Heart right ventricle (tissue), 16 donors: Measurements from ENCODE around the gene TMEM132D. TPM values are rescaled to one million over a fixed set of nuclear protein-coding genes. Genes with fewer than 3 reads are reported as not detected.

Experiments
- ATAC-seq, 8 donors: fragments of 200-7000 bp; cut with Tn5 transposase; one replicate each; pipeline ENCODE4 v1.9.1; 2020; ENCODE audit warnings: mild to moderate bottlenecking in 8 of 8, moderate library complexity in 8 of 8, moderate number of reproducible peaks in 1 of 8
- DNase-seq, 2 donors: peaks; one replicate each; pipeline ENCODE4 v3.0.0-alpha.2; 2020
- H3K27ac ChIP-seq, 10 donors: fragments of 200-600 bp; sonication (generic) in 2 of 10; one replicate each; pipeline versions ENCODE4 v1.5.0 to v1.8.0; 2020 to 2022; ENCODE audit warnings: mild to moderate bottlenecking in 3 of 10
- H3K27me3 ChIP-seq, 7 donors: fragments of 200-600 bp; one replicate each; pipeline ENCODE4 v1.8.0; 2021 to 2022; ENCODE audit warnings: mild to moderate bottlenecking in 2 of 7
- H3K36me3 ChIP-seq, 9 donors: fragments of 200-600 bp; sonication (generic) in 1 of 9; one replicate each; pipeline versions ENCODE4 v1.5.0 to v1.8.0; 2020 to 2022; ENCODE audit warnings: mild to moderate bottlenecking in 2 of 9
- H3K4me1 ChIP-seq, 9 donors: fragments of 200-600 bp; sonication (generic) in 1 of 9; one replicate each; pipeline versions ENCODE4 v1.5.0 to v1.8.0; 2020 to 2022; ENCODE audit warnings: mild to moderate bottlenecking in 4 of 9
- H3K4me3 ChIP-seq, 10 donors: fragments of 200-600 bp; sonication (generic) in 2 of 10; one replicate each; pipeline versions ENCODE4 v1.5.0 to v1.8.0; 2020 to 2022; ENCODE audit warnings: mild to moderate bottlenecking in 7 of 10, moderate library complexity in 2 of 10
- H3K9me3 ChIP-seq, 11 donors: fragments of 200-600 bp in 10 of 11; sonication (generic) in 2 of 11; one replicate each; pipeline versions ENCODE4 v1.5.0 to v1.8.0; 2013 to 2022; ENCODE audit warnings: mild to moderate bottlenecking in 2 of 11, control low read depth in 1 of 11, moderate library complexity in 1 of 11
- WGBS, 2 donors: extraction: QIAGEN DNeasy Blood & Tissue Kit; methylation state at CpG; one replicate each; pipeline ENCODE4 v1.1.7; 2013; ENCODE audit warnings: inconsistent platforms in 1 of 2; 5-methylcytosine and 5-hydroxymethylcytosine counted together
- intact Hi-C, 10 donors: fragments of 100-400 bp; cut with DNase I; formaldehyde crosslinking; loops; one replicate each; pipeline versions ENCODE4 v1.11.1 to v1.14.2; 2022
- polyA plus RNA-seq, 2 donors: library from polyadenylated mRNA; stranded (reverse); fragments of 200-250 nt; gene quantifications; one replicate each; pipeline ENCODE4 v1.2.3, GENCODE V29; 2013
- total RNA-seq, 10 donors: library from RNA; stranded (reverse); fragmentation: NEBNext Ultra II Directional in 3 of 10; extraction: Animal tissue kit (Norgen Biotek cat#: 25700) in 3 of 10; gene quantifications; one replicate each; pipeline versions ENCODE4 v1.2.1 to v1.2.4, GENCODE V29; 2021 to 2023
- TF ChIP-seq, protein P1 (sequence below), 9 donors: fragments of 200-600 bp; sonication (generic) in 2 of 9; IDR thresholded peaks; one replicate each; pipeline versions ENCODE4 v1.5.0 to v1.8.0; 2021 to 2022; ENCODE audit warnings: antibody characterized with exemption in 9 of 9, mild to moderate bottlenecking in 5 of 9, moderate library complexity in 1 of 9
- donor health status: Arrhythmogenic right ventricular cardiomyopathy.
- donor health status: ischemic (EF 13 %, LVEDD 7.1; RV severe dilation, severe dysfunction).
- donor health status: healthy with polysubstance abuse.
- donor health status: DM: no; HTN: yes; CAD: no.
- donor health status: DM: no; HTN: no; CAD: no.
- donor health status: ischemic (EF 25% LVEDD 6.9; RV normal size, moderate dysfunction).
- donor health status: ischemic (EF 25% LVEDD 5.7; RV mildly dilated, moderate dysfunction).
- donor health status: healthy.
- donor health status: DM: yes; HTN: yes; CAD: no.
- donor health status: Ischemic cardiomyopathy.
- donor health status: ischemic (EF 35%, LVEDD 5.7; RV mildly dilated, moderate dysfunction).
- donor health status: nonischemic (EF 11% LVEDD 7.7; RV severe dilation, severe dysfunction).
- donor health status: DM: yes; HTN: yes; CAD: no.
- donor health status: PGD.
- donor health status: ischemic (EF 29% LVEDD 5.4; RV normal size, mild dysfunction).
- donor health status: nonischemic (EF 23%, LVEDD 6.1; RV moderate dilation, normal function).

TMEM132D gene
- total and polyA plus RNA-seq, 12 donors, result not detected

DNA sequence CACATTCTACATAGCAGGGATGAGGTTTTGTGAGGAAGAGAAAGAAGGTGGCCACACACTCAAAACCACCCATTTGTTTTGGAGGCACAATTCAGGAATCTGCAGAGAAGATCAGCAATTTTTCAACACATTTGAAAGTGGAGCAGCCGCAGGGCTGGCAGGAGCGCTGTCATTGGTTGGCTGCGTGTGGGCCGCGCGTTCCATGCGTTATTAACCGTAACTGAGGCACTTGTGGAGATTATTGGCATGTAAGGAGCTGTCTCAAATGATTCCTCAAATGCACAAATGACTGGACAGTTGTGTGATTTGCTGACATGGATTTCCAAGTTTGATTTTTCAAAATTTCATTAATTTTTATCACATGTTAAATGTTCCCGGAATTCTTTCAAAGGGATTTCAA is 318.5 kb downstream of the TMEM132D start:
- Histone ChIP-seq H3K27me3 (no peaks in the 10 kb centered on the region), H3K9me3 (peaks cover 0 to 25% (median 0%) of the 10 kb centered on the region in 11 donors), H3K27ac (no peak overlapping the region), H3K4me3 (no peak overlapping the region), H3K4me1 (no peaks in the 10 kb centered on the region), H3K36me3 (no peaks in the 10 kb centered on the region)
- intact Hi-C loops, result no loop called here
- ATAC-seq, result no peak
- TF ChIP-seq, protein P1, sequence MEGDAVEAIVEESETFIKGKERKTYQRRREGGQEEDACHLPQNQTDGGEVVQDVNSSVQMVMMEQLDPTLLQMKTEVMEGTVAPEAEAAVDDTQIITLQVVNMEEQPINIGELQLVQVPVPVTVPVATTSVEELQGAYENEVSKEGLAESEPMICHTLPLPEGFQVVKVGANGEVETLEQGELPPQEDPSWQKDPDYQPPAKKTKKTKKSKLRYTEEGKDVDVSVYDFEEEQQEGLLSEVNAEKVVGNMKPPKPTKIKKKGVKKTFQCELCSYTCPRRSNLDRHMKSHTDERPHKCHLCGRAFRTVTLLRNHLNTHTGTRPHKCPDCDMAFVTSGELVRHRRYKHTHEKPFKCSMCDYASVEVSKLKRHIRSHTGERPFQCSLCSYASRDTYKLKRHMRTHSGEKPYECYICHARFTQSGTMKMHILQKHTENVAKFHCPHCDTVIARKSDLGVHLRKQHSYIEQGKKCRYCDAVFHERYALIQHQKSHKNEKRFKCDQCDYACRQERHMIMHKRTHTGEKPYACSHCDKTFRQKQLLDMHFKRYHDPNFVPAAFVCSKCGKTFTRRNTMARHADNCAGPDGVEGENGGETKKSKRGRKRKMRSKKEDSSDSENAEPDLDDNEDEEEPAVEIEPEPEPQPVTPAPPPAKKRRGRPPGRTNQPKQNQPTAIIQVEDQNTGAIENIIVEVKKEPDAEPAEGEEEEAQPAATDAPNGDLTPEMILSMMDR (IDR thresholded peaks at IDR 0.05), result no peak
- 92 to 93% methylated on average over 9 of the region's 9 CpGs for WGBS, 2 donors
- DNase-seq, result no peak

GRCh38 chr12:129579879-129580278 is 323.9 kb downstream of the TMEM132D start:
- no peaks in the 10 kb centered on the region for H3K4me1 ChIP-seq
- no peaks in the 10 kb centered on the region for H3K27me3 ChIP-seq
- no peak overlapping the region for H3K27ac ChIP-seq
- TF ChIP-seq, protein P1 (IDR thresholded peaks at IDR 0.05), result no peak
- no peaks in the 10 kb centered on the region for H3K36me3 ChIP-seq
- ATAC-seq (no peak), DNase-seq (no peak)
- H3K9me3 ChIP-seq, result peaks cover 0 to 2% (median 0%) of the 10 kb centered on the region in 11 donors
- no peak overlapping the region for H3K4me3 ChIP-seq
- intact Hi-C loops, result no loop called here
- 81 to 90% methylated on average over 5 of the region's 5 CpGs for WGBS, 2 donors

DNA sequence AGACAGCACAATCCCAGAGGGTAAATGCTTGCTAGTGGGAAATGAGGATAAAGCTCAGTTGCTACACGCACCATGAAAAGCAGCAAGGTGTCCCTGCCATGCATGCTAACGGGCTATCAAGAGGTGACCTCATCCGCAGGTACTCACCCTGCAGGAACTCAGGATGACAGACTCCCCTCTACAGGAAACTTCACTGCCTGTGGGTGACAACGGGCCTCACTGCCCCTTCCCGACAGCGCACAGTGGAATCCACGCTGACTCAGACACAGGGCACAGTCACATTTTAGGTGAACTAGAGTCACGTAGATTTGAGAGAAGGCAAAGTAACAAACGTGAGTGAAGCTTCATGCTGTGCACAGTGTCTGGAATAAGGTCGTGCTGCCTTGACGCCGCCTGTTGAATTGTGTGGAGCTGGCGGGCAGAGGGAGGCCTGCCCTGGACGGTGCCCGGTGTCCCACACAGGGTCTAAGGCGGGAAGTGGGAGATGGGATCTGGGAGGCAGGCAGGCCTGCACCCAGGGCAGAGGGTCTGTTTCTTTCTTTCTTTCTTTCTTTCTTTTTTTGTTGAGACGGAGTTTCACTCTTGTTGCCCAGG is 331.8 kb downstream of the TMEM132D start:
- DNase-seq (no peak), ATAC-seq (no peak)
- H3K4me1 ChIP-seq, result no peaks in the 10 kb centered on the region
- H3K27me3 ChIP-seq, result no peaks in the 10 kb centered on the region
- H3K9me3 ChIP-seq, result peaks cover 0 to 15% (median 0%) of the 10 kb centered on the region in 11 donors
- H3K27ac ChIP-seq, result no peak overlapping the region
- no peak overlapping the region for H3K4me3 ChIP-seq
- intact Hi-C loops, result loop anchor here in 1 of 10 donors (2.0 kb wide), 1 partner anchor 15 kb away; no protein-coding TSS in a partner anchor
- WGBS, 2 donors, result 72 to 79% methylated on average over 17 of the region's 17 CpGs
- TF ChIP-seq, protein P1 (IDR thresholded peaks at IDR 0.05), result no peak
- no peaks in the 10 kb centered on the region for H3K36me3 ChIP-seq

GRCh38 chr12:129570796-129571400 is 332.9 kb downstream of the TMEM132D start:
- intact Hi-C loops, result loop anchor here in 1 of 10 donors (2.0 kb wide), 1 partner anchor 16 kb away; no protein-coding TSS in a partner anchor
- no peak for DNase-seq
- no peak for ATAC-seq
- H3K4me3 ChIP-seq, result no peak overlapping the region
- no peaks in the 10 kb centered on the region for H3K4me1 ChIP-seq
- 71% methylated on average over 12 of the region's 12 CpGs for WGBS, 2 donors
- TF ChIP-seq, protein P1 (IDR thresholded peaks at IDR 0.05), result no peak
- H3K27ac ChIP-seq, result no peak overlapping the region
- H3K36me3 ChIP-seq, result no peaks in the 10 kb centered on the region
- no peaks in the 10 kb centered on the region for H3K27me3 ChIP-seq
- peaks cover 0 to 15% (median 0%) of the 10 kb centered on the region in 11 donors for H3K9me3 ChIP-seq
